Effector CD8-positive, alpha-beta T cell (primary cell): Measurements from ENCODE around the gene INO80E.
A peak's percentile ranks its signal among the peaks of the same experiment; 100 is the strongest.

ENCODE experiments used
- DNase-seq: peaks from one replicate; lab custom pipeline; 2025; lab: John Stamatoyannopoulos, UW

The INO80E gene

GRCh38 chr16:29993191-29993902, 2.7 kb upstream of the INO80E start:
- DNase-seq = no peak

DNA sequence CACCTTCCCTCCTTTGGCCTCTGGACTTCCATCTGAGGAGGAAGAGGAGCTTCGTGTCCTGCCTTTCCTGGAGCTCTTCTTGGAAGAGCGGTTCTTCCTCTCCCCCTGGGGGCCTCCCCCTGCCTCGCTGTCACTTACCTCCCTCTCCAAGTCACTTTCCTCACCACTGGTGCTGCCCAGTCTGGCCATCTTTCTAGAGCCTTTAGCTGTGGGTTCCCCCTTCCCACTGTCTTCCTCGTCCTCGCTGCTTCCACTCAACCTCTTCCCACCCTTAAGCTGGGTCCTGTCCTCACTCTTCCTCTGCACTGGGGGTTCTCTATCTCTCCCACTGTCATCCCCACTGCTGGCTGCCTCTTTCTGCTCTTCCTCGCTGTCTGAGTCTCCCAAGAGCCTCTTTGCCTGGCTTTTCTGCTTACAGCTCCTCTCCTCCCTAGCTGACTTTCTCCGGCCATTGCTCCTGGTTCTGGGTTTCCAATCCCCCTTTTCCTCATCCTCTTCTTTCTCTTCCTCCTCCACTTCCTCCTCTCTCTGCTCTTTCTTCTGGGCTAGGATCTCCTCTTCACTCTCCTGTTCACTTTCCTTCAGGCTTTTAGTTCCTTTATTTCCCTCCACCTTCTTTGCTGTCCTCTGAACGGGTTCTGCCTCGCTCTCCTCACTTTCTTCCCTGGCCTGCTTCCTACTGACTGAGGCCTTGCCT, 2.0 kb upstream of the INO80E start:
- DNase-seq = no peak

DNA sequence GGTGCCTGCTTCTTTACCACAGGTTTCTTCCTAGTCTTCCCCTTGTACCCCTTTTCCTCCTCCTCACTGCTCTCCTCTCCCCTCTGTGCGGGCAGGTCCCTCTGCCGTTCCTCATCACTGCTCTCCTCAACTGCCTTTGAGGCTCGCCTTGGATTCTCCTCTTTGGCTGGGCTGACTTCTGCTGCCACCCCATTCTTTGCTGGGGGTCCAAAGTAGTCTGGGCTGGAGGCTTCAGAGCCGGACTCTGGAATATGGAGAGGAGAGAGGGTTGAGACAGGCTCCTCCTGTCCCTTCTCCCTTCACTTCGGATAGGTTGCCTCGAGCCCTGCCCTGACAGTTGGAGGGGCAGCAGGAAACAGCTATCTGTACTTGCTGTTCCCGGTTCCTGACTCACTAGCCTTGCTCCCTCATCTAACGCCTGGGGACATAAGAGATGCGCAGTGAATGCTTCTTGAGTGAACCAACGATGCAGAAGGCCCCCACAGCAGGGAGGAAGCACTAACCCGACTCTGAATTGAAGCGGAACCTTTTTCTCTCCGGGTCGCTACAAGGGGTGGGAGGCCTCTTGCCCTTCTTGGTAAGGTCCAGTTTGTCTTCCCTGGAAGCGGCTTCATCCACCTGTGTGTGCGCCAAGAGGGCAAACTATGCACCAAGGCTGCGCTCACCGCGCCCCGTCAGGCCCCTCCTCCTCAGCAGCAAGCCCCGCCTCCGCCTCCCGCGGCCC, 1.3 kb upstream of the INO80E start:
- no peak for DNase-seq

- DNase-seq = peak; percentile 77
Measured at GRCh38 chr16:29995324-29995910, 624 bp upstream of the INO80E start, which contains the start of gene HIRIP3. Gene HIRIP3, minus strand, starts transcription at chr16:29995617. Its CDS starts 12 bp downstream, at chr16:29995605.

DNA sequence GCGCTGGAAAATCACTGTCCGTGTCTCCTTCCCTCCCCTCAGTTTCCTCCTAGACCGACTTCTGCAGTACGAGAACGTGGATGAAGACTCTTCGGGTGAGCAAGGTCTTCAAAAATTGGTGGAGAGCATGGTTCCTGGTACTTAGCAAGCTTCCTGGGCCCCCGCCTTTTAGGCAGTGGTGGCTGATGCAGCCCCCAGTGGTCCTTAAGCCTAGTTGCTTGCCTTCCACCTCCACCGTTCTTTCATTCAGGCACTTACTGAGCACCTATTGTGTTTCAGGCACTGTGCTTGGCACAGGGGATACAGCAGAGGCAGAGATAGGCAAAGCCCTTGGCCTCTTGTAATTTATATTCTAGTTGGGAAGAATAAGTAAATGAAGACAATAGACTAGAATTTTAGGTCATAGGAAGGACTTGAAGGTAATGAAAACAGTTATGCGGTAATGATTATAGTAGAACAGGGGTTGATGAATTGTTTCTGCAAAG, 767 bp downstream of the INO80E start:
- DNase-seq = no peak

DNA sequence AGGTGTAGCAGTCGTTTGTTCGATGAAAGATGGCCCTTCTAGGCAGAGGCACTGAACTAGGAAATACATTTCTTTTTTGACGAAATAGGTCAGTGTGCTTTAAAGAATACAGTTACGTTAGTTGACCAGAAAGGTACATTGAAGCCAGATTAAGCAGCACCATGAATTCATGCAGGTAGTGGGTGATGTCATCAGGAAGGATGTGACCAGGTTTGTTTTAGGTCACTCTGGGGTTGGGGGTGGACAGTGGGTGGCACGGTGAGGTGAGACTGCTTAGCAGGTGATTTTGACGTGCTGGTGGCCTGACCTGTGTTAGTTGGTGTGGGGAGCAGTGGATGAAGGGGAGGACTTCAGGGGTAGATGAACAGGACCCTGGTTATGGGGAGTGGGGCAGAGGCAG, 3.6 kb downstream of the INO80E start:
- no peak for DNase-seq

DNA sequence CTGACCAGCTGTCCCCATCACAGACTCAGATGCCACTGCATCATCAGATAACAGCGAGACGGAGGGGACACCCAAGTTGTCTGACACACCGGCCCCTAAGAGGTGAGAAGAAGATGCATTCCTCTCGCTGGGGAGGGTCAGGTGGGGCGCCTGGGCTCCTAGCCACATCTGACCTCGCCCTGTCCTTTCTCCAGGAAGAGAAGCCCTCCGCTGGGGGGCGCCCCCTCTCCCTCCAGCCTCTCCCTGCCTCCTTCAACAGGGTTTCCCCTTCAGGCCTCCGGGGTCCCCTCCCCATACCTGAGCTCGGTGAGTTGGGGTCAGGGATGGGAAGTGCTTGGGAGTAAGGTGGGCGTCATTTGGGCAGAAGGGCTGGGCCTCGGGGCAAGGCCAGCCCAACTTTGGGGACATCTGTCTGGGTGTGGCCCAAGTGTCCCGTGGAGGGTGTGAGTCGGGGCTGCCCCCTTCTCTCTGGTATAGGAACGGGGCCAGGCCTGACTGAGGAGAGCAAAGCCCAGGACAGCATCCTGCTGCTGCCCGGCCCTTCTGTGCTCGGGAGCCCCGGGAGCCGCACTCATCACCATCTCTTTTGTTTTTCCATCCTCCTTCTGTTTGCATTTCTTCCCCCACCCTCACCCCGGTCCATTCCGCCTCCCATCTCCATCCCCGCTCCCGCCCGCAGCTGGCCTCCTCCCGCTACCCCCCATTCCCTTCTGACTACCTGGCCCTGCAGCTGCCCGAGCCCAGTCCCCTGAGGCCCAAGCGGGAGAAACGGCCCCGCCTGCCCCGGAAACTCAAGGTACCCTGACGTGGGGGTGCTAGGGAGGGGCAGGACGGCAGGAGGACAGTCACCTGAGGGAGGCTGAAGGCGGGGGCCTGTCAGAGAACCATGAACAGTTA, 4.9 kb downstream of the INO80E start:
- DNase-seq = no peak

DNA sequence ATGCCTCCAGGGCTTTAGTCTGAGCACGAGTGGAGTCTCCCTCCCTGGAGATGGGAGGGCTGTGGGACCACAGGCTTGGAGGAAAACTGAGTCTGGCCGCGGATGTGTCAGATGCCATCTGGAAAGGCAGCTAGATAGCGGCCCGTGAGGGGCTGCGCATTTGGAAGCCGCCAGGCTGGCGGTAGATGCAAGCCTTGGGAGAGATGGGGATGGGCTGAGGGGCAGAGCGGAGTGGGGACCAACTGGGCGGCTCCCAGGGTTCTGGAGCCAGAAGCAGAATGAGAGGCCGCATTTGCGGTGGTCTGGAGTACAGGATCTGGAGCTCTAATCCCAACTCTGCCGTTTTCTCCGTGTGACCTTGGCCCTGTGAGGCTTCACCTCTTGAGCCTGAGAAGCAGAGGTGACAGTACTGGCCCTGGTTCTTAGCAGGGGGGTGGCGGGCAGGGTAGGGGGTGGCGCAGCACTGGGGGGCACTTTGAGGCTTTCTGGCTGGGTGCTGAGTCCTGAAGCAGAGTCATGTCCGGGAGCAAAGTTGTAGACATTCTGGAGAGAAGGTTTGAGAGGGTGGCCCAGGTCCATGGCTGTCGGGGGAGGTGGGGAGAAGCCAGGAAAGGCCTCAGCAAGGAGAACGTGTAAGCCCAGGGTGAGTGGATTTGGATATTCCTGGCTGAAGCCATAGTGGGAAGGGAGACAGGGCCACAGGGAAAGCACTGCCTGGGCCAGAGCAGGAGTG, 6.7 kb downstream of the INO80E start:
- DNase-seq = no peak

GRCh38 chr16:30003670-30004423, 7.8 kb downstream of the INO80E start:
- no peak for DNase-seq

- no peak for DNase-seq
Measured at GRCh38 chr16:30004424-30004776, 8.4 kb downstream of the INO80E start.

DNA sequence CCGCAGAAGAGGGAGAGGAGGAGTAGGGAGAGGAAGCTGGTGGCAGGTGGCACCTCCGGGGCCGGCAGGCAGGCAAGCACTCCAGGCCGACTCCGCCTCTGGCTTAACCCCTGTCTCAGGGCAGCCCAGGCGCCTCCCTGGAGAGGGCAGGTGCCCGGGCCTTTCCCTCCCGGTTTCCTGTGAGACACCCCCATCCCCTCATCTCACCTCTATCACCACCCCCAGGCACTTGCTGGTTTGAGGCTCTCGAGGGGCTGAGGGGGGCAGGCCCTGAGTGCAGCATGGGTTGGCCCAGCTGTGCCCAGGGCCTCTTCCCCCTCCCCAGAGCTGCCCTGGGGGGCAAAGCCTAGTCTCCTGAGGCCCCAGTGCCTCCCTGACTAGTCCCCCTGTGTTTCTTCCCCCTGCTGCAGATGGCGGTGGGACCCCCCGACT, 8.8 kb downstream of the INO80E start:
- DNase-seq = no peak

DNA sequence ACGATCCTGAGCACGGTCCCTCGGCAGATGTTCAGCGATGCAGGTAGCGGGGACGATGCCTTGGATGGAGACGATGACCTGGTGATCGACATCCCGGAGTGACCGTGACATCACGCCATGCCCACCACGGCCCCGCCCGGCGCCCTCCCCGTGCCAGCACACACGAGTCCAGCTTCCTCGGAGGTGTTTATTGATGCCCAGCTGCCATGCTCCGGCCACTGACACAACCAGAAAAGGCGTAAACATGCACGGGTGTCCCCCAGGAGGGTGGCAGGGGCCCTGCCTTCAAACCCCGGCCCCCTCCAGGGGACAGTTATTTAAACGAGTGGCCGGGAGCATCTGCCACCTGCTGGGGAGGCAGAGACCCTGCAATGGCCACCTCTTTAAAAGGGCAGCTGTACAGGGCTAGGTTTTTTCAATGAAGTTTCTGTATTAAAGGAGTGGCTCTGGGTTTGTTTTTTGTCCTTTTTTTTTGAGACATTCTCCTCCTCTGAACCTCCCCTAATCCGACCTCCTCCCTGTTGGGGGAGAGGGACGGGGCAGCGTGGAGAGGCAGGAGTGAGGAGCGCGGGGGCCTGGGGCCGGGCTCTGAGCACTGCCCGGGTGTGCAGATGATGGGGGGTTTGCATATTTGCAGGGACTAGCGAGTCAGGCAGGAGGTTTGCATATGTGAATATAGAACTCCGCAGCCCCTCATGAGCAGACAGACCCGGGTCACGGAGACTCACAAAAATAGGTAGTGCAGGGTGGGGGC, 9.5 kb downstream of the INO80E start:
- peak; percentile 8 for DNase-seq

DNA sequence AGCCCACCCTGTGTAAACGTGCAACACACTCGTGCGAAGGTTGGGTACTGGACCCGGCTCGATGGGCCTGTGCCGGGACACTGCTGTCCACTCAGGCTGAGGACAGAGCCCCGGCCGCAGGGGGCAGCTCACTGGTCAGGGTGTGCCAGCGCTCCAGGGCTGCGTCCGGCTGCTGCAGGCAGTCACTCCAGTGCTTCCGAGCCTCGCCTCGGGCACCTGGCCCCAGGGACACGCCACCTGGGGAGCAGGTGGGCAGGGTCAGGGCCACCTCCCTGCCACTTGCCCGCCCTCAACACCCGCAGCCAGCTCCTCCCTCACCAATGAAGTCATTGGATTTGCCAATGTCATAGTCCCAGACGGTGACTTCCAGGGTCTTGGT, 10.0 kb downstream of the INO80E start:
- DNase-seq = no peak

DNA sequence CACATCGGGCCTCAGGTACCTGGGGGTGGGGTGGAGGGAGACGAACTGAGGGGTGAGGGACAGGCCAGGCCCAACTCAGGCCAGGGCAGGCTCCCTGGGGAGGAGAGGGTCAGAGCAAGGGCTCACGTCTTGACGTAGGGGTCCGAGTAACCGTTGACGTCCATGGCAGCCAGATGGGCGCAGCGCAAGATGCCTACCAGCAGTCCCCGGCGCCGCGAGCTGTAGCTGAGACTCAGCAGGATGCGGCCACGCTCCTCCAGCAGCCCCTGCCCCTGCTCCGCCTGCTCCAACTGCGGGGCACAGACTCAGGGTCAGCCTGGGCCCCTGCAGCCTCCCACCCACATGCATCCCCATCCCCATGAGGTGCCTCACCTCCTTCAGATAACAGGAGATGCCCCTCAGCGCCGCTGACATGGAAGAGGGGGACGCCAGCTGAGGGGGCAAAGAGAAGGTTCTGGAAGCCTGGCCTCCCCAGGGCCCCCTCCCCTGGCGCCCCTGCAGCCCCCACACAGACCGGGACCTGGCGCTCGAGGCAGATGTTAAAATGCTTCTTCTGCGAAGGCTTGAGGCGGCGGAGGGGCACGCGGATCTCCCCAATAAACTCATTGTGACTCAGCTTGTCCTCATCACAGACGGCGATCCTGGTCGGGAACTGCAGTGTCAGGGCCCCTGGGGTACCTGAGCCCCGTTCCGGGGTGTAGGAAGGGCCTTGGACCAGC, 10.8 kb downstream of the INO80E start:
- DNase-seq = no peak

DNA sequence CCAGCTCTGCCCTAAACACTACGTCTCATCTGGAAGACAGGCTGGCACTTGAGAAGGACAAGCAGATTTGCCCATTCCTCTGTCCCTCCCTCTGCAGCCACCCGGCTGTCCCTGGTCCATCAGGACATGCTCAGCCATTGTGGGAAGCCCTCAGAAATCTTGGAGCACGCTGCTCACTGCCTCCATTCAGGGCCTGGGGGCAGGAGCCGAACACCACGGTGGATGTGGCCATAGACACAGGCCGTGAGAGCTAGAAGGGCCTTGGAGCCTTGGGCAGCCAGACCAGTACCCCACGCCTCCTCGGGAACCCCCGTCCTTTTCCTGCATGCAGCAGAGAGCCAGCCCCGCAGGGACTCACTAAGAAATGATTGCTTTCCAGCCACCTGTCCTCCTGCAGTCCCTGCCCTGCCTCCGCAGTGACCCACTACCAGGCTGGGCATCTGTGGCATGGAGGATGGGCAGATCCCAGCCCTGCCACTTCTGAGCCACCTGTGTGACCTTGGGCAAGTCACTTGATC, 11.4 kb downstream of the INO80E start:
- DNase-seq = no peak

GRCh38 chr16:30009085-30009862, 13.2 kb downstream of the INO80E start:
- DNase-seq = no peak
